Upper lobe of left lung (tissue), 4 donors: ENCODE data around the gene CGRRF1.

Source experiments
- EP300 ChIP-seq, 4 donors: sonication (generic); formaldehyde crosslinking; IDR thresholded peaks; one replicate each; pipeline ENCODE4 v1.5.1; 2017; ENCODE audit warnings: antibody characterized with exemption in 4 of 4, control low read depth in 2 of 4
- POLR2A ChIP-seq, 4 donors: fragments of 450-650 bp; IDR thresholded peaks; one replicate each; pipeline ENCODE4 v1.5.1; 2016 to 2017; ENCODE audit warnings: antibody characterized with exemption in 4 of 4, mild to moderate bottlenecking in 2 of 4
- POLR2AphosphoS5 ChIP-seq, 2 donors: sonication (generic); formaldehyde crosslinking; IDR thresholded peaks; one replicate each; pipeline ENCODE4 v1.5.1; 2017; ENCODE audit warnings: antibody characterized with exemption in 2 of 2
- TF ChIP-seq, protein P1 (sequence below), 6 experiments: fragments of 450-650 bp in 4 of 6; fragments of 200-600 bp in 2 of 6; sonication (generic) in 2 of 6; IDR thresholded peaks; one replicate each; pipeline ENCODE4 v1.5.1; 2016 to 2019; ENCODE audit warnings: antibody characterized with exemption in 6 of 6

DNA sequence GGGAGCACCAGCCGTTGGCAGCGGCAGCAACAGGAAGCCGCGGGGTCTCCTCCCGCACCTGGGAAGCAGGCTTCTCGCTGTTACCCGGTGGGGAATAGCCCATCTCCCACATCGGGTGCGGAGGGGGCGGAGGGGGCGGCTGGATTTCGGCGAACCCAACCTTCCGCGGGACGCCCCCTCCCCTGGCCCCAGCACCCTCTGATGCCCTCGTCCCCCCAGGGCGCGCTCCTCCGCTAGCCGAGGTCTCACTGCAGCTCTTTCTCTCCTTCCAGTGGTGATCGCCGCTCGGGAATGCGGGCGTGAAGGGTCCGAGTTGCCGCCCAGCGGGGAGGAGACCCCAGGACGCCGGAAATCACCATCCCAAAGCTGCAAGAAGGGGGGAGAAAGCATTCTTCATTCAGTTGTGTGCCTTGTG, 57.5 kb downstream of the CGRRF1 start:
- TF ChIP-seq POLR2A (IDR thresholded peaks at IDR 0.05) (no peak), POLR2AphosphoS5 (IDR thresholded peaks at IDR 0.05) (no peak), EP300 (IDR thresholded peaks at IDR 0.05) (no peak)
- TF ChIP-seq, protein P1, sequence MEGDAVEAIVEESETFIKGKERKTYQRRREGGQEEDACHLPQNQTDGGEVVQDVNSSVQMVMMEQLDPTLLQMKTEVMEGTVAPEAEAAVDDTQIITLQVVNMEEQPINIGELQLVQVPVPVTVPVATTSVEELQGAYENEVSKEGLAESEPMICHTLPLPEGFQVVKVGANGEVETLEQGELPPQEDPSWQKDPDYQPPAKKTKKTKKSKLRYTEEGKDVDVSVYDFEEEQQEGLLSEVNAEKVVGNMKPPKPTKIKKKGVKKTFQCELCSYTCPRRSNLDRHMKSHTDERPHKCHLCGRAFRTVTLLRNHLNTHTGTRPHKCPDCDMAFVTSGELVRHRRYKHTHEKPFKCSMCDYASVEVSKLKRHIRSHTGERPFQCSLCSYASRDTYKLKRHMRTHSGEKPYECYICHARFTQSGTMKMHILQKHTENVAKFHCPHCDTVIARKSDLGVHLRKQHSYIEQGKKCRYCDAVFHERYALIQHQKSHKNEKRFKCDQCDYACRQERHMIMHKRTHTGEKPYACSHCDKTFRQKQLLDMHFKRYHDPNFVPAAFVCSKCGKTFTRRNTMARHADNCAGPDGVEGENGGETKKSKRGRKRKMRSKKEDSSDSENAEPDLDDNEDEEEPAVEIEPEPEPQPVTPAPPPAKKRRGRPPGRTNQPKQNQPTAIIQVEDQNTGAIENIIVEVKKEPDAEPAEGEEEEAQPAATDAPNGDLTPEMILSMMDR (IDR thresholded peaks at IDR 0.05): no peak
